CD14-positive monocyte (primary cell): ENCODE measurements around the gene AOPEP. TPM values are rescaled to one million over a fixed set of nuclear protein-coding genes. Genes with fewer than 3 reads are reported as not detected.

ENCODE experiments used
- DNase-seq, 3 donors: peaks; one replicate each; pipeline ENCODE4 v3.0.0-alpha.2; 2011 to 2022
- H2AFZ ChIP-seq: 2 replicates; pipeline ENCODE4 v1.6.0; 2012; ENCODE audit warnings: mild to moderate bottlenecking, low read depth, low read length, inconsistent platforms; ENCODE audit not compliant: insufficient read depth, poor library complexity, severe bottlenecking
- H3K27ac ChIP-seq, 2 donors: 1 replicate in 1 of 2; 2 replicates in 1 of 2; pipeline ENCODE4 v1.5.1; 2012 to 2013; ENCODE audit warnings: low read length in 2 of 2, control low read depth in 1 of 2, inconsistent platforms in 1 of 2, low read depth in 1 of 2, mild to moderate bottlenecking in 1 of 2
- H3K27me3 ChIP-seq, 2 donors: one replicate each; pipeline versions ENCODE4 v1.6.0 to v1.6.1; 2011 to 2013; ENCODE audit warnings: low read length in 2 of 2; ENCODE audit not compliant: control insufficient read depth in 2 of 2, insufficient read depth in 2 of 2
- H3K36me3 ChIP-seq, 2 donors: replicated peaks in 1 of 2; 1 replicate in 1 of 2; 2 replicates in 1 of 2; pipeline versions ENCODE4 v1.5.1 to v1.6.1; 2012 to 2013; ENCODE audit warnings: low read length in 2 of 2, control low read depth in 1 of 2, inconsistent platforms in 1 of 2, mild to moderate bottlenecking in 1 of 2; ENCODE audit not compliant: insufficient read depth in 2 of 2, control insufficient read depth in 1 of 2
- H3K4me1 ChIP-seq, 2 donors: 1 replicate in 1 of 2; 2 replicates in 1 of 2; pipeline versions ENCODE4 v1.5.1 to v1.6.1; 2012 to 2013; ENCODE audit warnings: low read length in 2 of 2, control low read depth in 1 of 2, inconsistent platforms in 1 of 2, mild to moderate bottlenecking in 1 of 2, moderate library complexity in 1 of 2; ENCODE audit not compliant: insufficient read depth in 2 of 2, control insufficient read depth in 1 of 2
- H3K4me2 ChIP-seq: replicated peaks from 2 replicates; pipeline ENCODE3; 2012; ENCODE audit warnings: low read length, moderate library complexity, mild to moderate bottlenecking; ENCODE audit not compliant: poor library complexity, severe bottlenecking; ENCODE audit errors: extremely low read depth
- H3K4me3 ChIP-seq, 3 experiments: fragments of 200-600 bp in 1 of 3; sonication (generic) in 1 of 3; replicated peaks in 1 of 3; 1 replicate in 2 of 3; 2 replicates in 1 of 3; pipeline ENCODE4 v1.5.1; 2011 to 2013; ENCODE audit warnings: low read length in 3 of 3, mild to moderate bottlenecking in 3 of 3, control low read depth in 2 of 3, low read depth in 2 of 3, inconsistent platforms in 1 of 3, moderate library complexity in 1 of 3
- H3K79me2 ChIP-seq: 2 replicates; pipeline ENCODE4 v1.6.0; 2012; ENCODE audit warnings: mild to moderate bottlenecking, control low read depth, inconsistent platforms, low read length, moderate library complexity; ENCODE audit not compliant: insufficient read depth
- H3K9ac ChIP-seq: 2 replicates; pipeline ENCODE4 v1.6.0; 2017; ENCODE audit warnings: low read length, mild to moderate bottlenecking; ENCODE audit not compliant: insufficient read depth, poor library complexity, severe bottlenecking
- H3K9me3 ChIP-seq, 2 donors: replicated peaks in 1 of 2; 1 replicate in 1 of 2; 2 replicates in 1 of 2; pipeline versions ENCODE4 v1.5.1 to v1.6.1; 2012 to 2013; ENCODE audit warnings: low read length in 2 of 2, control low read depth in 1 of 2; ENCODE audit not compliant: control insufficient read depth in 1 of 2, insufficient read depth in 1 of 2
- H4K20me1 ChIP-seq: 2 replicates; pipeline ENCODE4 v1.6.0; 2012; ENCODE audit warnings: mild to moderate bottlenecking, low read length, control low read depth, moderate library complexity; ENCODE audit not compliant: insufficient read depth
- H3K27ac Mint-ChIP-seq, 7 donors: one replicate each; pipeline ENCODE4 v1.8.0; 2020; ENCODE audit warnings: mild to moderate bottlenecking in 7 of 7, mixed read lengths in 7 of 7, moderate library complexity in 6 of 7, inconsistent platforms in 2 of 7
- H3K27me3 Mint-ChIP-seq, 3 donors: one replicate each; pipeline ENCODE4 v1.8.0; 2021 to 2022; ENCODE audit warnings: low read depth in 3 of 3, mild to moderate bottlenecking in 3 of 3, mixed read lengths in 3 of 3, moderate library complexity in 3 of 3, inconsistent platforms in 1 of 3
- H3K36me3 Mint-ChIP-seq, 2 donors: one replicate each; pipeline ENCODE4 v1.8.0; 2020; ENCODE audit warnings: mixed read lengths in 2 of 2, inconsistent platforms in 1 of 2, mild to moderate bottlenecking in 1 of 2
- H3K4me1 Mint-ChIP-seq: one replicate; pipeline ENCODE4 v1.8.0; 2020; ENCODE audit warnings: mild to moderate bottlenecking, mixed read lengths
- H3K4me3 Mint-ChIP-seq, 2 donors: one replicate each; pipeline ENCODE4 v1.8.0; 2020; ENCODE audit warnings: mild to moderate bottlenecking in 2 of 2, mixed read lengths in 2 of 2, moderate library complexity in 1 of 2
- H3K9me3 Mint-ChIP-seq, 7 donors: one replicate each; pipeline ENCODE4 v1.8.0; 2020 to 2022; ENCODE audit warnings: mixed read lengths in 7 of 7, mild to moderate bottlenecking in 6 of 7, moderate library complexity in 6 of 7, inconsistent platforms in 2 of 7
- CTCF ChIP-seq: fragments of 200-600 bp; IDR thresholded peaks from one replicate; pipeline ENCODE4 v1.8.0; 2022; ENCODE audit warnings: antibody characterized with exemption, mild to moderate bottlenecking
- WGBS: methylation state at CpG from one replicate; pipeline ENCODE4 v1.1.5; 2013; ENCODE audit warnings: missing lambda C conversion rate; ENCODE audit not compliant: insufficient coverage; 5-methylcytosine and 5-hydroxymethylcytosine counted together
- intact Hi-C, 2 donors: fragments of 100-400 bp; cut with micrococcal nuclease; formaldehyde crosslinking; loops; one replicate each; pipeline versions ENCODE4 v1.15.0 to v1.15.1; 2023
- polyA plus RNA-seq, 3 donors: library from polyadenylated mRNA; depleted of rRNA in 1 of 3; unstranded in 2 of 3; stranded (reverse) in 1 of 3; fragments of 300-500 nt in 2 of 3; fragments of >200 nt in 1 of 3; fragmentation: Illumina TruSeq in 2 of 3; gene quantifications; 1 replicate in 2 of 3; 2 replicates in 1 of 3; pipeline ENCODE4 v1.2.3, GENCODE V29; 2012 to 2021

AOPEP gene
- polyA plus RNA-seq, 3 donors: 3.0 to 4.1 (median 3.1) TPM

GRCh38 chr9:94864862-94865509 is 138.5 kb downstream of the AOPEP start:
- intact Hi-C loops: no loop called here

More at GRCh38 chr9:94864862-94865509, 138.5 kb downstream of the AOPEP start:
- no peak for DNase-seq
- no peak overlapping the region for H2AFZ ChIP-seq
- H3K9me3 Mint-ChIP-seq: no peaks in the 10 kb centered on the region
- peaks cover 0 to 5% (median 5%) of the 10 kb centered on the region in 3 donors for H3K27me3 Mint-ChIP-seq
- no peak overlapping the region for H3K9ac ChIP-seq
- no peaks in the 10 kb centered on the region for H3K79me2 ChIP-seq
- H3K36me3 ChIP-seq: no peaks in the 10 kb centered on the region
- no peaks in the 10 kb centered on the region for H3K27me3 ChIP-seq
- H3K4me1 ChIP-seq: peaks cover 26 to 28% of the 10 kb centered on the region in 2 donors
- no CpG with 5 or more reads among the region's 8 CpGs for WGBS
- no peaks in the 10 kb centered on the region for H3K9me3 ChIP-seq
- no peak overlapping the region for H3K27ac ChIP-seq
- H3K4me3 Mint-ChIP-seq: no peak overlapping the region
- TF ChIP-seq CTCF: no peak
- no peak overlapping the region for H3K4me2 ChIP-seq
- H3K4me1 Mint-ChIP-seq: peaks cover 50% of the 10 kb centered on the region
- H3K36me3 Mint-ChIP-seq: peaks cover under 1 to 8% of the 10 kb centered on the region in 2 donors
- no peaks in the 10 kb centered on the region for H4K20me1 ChIP-seq
- no peak overlapping the region for H3K27ac Mint-ChIP-seq
- H3K4me3 ChIP-seq: no peak overlapping the region
